Stimulated activated CD4-positive, alpha-beta T cell treated with anti-CD3 and anti-CD28 coated beads, Interleukin-4, amount 100 ng/mL, for 48 hours (primary cell): ENCODE measurements around the gene RPTOR.
"Not testable (repeated sequence)": the region's sequence is repeated elsewhere in the genome, so short reads cannot be mapped to it uniquely, and the experiment has no call there.

Experiments
- DNase-seq, 2 donors: peaks; one replicate each; pipeline ENCODE4 v3.0.0-alpha.2; 2020; ENCODE audit warnings: low read depth in 2 of 2

Gene RPTOR, protein sequence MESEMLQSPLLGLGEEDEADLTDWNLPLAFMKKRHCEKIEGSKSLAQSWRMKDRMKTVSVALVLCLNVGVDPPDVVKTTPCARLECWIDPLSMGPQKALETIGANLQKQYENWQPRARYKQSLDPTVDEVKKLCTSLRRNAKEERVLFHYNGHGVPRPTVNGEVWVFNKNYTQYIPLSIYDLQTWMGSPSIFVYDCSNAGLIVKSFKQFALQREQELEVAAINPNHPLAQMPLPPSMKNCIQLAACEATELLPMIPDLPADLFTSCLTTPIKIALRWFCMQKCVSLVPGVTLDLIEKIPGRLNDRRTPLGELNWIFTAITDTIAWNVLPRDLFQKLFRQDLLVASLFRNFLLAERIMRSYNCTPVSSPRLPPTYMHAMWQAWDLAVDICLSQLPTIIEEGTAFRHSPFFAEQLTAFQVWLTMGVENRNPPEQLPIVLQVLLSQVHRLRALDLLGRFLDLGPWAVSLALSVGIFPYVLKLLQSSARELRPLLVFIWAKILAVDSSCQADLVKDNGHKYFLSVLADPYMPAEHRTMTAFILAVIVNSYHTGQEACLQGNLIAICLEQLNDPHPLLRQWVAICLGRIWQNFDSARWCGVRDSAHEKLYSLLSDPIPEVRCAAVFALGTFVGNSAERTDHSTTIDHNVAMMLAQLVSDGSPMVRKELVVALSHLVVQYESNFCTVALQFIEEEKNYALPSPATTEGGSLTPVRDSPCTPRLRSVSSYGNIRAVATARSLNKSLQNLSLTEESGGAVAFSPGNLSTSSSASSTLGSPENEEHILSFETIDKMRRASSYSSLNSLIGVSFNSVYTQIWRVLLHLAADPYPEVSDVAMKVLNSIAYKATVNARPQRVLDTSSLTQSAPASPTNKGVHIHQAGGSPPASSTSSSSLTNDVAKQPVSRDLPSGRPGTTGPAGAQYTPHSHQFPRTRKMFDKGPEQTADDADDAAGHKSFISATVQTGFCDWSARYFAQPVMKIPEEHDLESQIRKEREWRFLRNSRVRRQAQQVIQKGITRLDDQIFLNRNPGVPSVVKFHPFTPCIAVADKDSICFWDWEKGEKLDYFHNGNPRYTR (N-terminal part only)

GRCh38 chr17:80544655-80545498 is at the start of gene RPTOR:
RPTOR (plus strand) TSS chr17:80544838; CDS start chr17:80545630, 792 bp downstream.
- peak; percentile 85 to 89 for DNase-seq

DNA sequence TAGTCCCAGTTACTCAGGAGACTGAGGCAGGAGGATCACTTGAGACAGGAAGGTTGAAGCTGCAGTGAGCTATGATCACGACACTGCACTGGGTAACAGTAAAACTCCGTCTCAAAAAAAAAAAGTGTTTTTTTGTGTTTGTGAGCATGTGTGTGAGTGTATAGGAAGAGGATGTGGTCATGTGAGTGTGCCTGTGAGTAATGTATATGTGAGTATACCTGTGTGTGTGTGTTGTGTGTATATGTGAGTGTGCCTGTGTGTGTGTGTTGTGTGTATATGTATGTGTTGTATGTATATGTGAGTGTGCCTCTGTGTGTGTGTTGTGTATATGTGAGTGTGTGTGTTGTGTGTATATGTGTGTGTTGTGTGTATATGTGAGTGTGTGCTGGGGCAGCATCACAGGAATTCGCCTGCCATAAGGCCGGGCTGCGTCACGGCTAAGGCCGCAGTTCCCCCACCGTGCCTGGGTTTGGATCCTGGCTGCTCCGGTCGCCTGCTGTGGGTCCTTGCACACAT is 46.9 kb upstream of the RPTOR start:
- DNase-seq = no peak

- no peak for DNase-seq
These were observed 46.3 kb upstream of the RPTOR start for GRCh38 chr17:80498242-80498919.

DNA sequence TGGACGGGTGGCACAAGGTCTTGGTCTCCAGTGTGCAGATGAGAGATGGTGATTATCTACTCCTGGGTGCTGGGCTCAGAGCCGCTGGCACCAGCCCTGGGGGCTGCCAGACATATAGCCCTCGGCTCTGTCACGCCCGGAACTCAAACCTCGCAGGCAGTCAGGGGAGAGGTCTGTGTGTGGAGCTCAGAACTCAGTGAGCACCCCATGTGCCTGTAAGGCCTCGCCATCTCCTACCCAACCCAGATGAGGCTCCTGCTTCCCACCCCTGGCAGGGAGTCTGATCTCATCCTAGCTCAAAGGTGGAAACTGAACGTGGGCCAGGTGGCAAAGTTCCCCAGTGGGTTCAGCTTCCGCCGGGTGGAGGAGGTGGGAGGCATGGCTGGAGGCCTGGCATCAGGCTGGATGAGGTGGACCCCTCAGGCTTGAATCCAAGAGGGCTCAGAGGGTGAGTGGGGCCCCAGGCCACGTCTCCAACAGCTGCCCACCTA is 45.7 kb upstream of the RPTOR start:
- no peak for DNase-seq

- DNase-seq = no peak
These were observed 45.1 kb upstream of the RPTOR start for GRCh38 chr17:80499560-80499959.

DNA sequence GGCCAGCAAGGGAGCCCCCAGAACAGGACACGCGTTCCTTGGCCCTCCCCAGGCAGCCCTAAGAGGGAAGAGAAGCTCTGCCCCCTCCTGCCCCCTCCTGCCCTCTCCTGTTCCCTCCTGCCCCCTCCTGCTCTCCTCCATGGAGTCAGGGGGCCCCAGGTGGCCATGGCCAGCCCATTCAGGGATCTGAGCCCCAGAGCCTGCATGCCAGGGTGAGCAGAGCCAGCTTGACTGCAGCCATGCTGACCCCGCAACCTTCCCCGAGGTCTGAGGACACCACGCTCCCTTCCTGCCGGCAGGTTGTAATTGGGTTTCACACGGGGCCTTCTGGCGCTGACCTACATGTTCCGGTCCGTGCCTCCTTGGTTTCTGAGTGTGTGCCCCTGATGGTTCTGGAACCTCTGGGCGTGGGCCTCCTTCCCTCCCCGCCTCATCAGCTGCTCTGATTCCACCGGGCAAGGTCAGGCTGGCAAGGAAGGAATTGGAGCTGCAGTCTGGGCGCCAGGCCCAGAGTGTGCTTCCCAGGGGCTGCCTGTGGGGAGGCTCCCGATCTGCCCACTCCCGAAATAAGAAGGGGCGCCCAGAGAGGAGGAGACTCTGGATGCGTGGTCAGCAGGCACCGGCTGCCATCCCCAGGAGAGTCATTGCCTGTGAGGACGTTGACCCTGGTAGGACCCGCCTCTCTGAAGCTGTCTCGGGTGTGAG is 44.5 kb upstream of the RPTOR start:
- no peak for DNase-seq

DNA sequence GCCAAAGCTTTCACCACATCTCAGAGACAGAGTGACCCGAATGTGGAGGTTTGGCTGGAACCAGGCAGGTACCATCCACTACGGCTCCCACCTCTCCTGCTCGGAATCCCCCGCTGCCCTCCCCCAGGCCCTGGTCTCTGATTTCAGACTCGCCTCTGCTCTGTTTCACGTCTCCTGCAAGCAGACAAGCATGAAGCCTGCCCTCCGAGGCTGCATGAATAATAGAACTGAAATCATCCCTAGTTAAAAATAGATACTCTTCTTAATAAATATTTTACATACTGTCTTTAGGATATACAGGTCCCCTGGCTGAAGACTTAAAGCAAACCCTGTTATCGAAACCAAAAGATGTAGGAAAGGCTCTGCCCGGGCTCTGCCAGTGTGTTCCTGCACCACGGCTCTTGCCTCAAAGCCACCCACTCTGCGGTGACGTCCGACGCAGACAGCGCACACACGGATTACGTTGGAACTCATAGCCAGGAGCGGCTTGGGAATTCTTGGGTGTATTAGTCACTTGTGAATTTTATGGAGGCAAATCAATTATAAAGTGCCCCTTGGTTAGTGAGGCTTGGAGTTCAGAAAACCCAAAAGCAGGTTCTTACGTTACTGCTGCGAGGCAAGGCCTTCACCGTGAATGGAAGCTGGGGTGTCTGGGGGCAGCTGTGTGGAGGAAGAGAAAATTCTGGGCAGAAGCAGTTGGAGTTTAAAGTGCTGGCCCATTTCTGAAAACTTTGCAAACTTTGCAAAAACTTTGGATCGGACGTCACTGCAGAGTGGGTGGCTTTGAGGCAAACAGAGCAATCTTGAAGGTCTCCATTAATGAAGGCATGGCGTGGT is 42.7 kb upstream of the RPTOR start:
- no peak for DNase-seq

DNA sequence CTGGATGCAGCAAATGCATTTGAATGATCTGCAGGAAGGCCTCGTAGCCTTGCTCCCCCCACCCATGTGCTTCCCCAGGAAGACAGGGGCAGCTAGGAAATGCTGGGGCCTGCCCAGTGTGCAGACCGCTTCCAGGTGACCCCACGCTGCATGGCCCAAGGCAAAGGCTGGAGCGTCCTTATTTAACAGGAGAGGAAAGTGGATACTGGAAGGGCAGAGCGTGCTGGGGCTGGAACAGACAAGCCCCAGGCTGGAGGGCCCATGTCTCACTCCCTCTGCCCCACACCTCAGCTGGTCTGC is 42.1 kb upstream of the RPTOR start:
- DNase-seq = no peak

GRCh38 chr17:80503031-80503430 is 41.6 kb upstream of the RPTOR start:
- no peak for DNase-seq

- DNase-seq = no peak
These were observed 40.7 kb upstream of the RPTOR start for GRCh38 chr17:80503921-80504320.

DNA sequence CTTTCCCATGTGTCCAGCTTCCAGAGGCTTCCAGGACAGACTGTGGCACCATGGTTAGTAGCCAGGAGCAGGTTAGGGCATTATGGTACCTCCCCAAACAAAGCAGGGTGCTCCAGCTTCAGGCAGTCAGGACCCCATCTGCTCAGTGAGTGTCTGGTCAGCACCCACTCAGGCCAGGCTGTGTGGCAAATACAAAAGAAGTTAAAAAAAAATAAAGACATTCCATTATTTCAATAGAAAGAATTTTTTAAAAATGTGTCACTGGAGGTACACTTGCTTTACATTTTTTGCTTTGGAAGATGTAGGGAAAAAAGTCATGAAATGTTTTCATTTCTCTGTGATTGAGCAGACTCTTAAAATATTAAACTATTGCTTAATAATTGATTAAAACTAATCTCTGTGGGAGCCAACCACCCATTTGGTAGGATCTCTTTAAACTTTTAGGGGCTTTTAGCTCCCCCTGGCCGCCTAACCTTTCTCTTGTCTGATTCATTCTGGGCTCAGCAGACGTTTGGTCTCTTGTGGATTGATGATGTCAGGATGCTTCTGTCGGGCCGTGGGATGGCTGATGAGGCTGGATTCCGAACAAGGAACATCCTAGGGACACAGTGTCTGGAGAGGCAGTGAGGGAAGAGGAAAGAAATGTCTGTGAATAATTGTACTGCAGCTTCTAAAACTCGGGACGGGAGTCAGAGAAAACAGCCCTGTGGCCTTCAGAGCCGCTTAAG is 39.8 kb upstream of the RPTOR start:
- DNase-seq = no peak

DNA sequence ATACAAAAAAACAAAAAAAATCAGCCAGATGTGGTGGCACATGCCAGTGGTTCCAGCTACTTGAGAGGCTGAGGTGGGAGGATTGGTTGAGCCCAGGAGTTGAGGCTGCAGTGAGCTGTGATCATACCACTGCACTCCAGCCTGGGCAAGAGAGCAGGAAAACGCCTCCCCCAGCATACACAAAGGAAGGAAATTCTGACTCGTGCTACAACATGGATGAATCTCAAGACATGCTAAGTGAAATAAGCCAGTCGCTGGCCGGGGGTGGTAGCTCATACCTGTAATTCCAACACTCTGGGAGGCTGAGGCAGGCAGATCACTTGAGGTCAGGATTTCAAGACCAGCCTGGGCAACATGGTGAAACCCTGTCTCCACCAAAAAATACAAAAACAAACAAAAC is 37.5 kb upstream of the RPTOR start:
- DNase-seq = not testable (repeated sequence)

- no peak for DNase-seq
These were observed 36.7 kb upstream of the RPTOR start for GRCh38 chr17:80507965-80508364.

DNA sequence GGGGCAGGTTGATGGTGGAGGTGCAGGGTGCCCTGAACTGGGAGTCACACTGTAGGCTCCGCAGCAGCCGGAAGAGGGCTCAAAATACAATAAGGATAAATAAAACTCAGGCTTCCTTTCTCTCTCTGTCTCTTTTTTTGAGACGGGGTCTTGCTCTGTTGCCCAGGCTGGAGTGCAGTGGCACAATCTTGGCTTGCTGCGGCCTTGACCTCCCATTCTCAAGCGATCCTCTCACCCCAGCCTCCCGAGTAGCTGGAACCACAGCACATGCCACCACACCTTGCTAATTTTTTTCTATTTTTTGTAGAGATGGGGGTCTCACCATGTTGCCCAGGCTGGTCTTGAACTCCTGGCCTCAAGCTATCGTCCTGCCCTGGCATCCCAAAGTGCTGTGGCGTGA is 35.3 kb upstream of the RPTOR start:
- DNase-seq = no peak

- DNase-seq = no peak
These were observed 34.5 kb upstream of the RPTOR start for GRCh38 chr17:80510132-80510531.

DNA sequence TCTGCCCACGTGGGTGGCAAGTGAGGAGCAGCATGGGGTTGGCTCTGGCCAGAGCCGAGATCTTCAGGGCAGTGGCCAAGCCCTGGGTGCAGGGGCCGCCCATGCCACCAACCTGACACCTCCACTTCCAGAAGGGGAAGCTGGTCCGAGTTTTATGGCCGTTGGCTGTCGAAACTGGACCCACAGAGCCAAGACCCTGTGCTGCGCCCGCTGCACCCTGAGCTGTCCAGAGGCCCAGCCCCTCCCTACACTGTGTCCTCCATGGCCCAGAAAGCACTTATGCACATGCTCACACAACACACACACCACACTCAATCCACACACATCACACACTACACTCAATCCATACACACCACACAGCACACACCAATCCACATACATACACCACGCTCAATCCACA is 33.9 kb upstream of the RPTOR start:
- no peak for DNase-seq

- no peak for DNase-seq
These were observed 33.1 kb upstream of the RPTOR start for GRCh38 chr17:80511222-80512180.
